Measurements from ENCODE around the gene ITGAD.
A peak's percentile ranks its signal among the peaks of the same experiment; 100 is the strongest.
"Not testable (repeated sequence)": the region's sequence is repeated elsewhere in the genome, so short reads cannot be mapped to it uniquely, and the experiment has no call there.

Gene ITGAD

DNA sequence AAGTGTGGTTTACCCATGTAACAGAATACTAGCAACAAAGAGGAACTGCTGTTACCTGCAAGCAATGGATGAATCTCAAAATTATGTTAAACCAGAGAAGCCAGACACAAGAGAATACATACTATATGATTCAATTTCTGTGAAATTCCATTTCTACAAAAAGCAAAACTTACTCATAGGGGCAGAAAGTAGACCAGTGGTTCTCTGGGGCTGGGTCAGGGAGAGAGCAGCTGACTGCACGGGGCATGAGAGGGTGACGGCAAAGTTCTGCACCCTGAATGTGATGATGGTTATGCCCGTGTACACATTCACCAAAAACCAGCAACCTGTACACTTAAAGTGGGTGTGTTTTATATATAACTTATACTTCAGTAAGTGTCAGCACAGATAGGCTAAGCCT lies 46.4 kb downstream of the ITGAD start:
- Histone ChIP-seq H3K27ac (ENCODE audit: low read depth, low read length) (no peak overlapping the region), H4K20me1 (ENCODE audit: low read depth, low read length) (no peaks in the 10 kb centered on the region), H3K4me2 (ENCODE audit: low read depth, low read length, poor library complexity, severe bottlenecking) (peak overlapping the region; percentile 5), H3K9me2 (replicated peaks; ENCODE audit: insufficient read depth, low read length) (no peaks in the 10 kb centered on the region), H3F3A (ENCODE audit: insufficient read depth) (peaks cover 3% of the 10 kb centered on the region; the same call in 1 of the 2 replicates), H3K36me3 (ENCODE audit: low read length) (no peaks in the 10 kb centered on the region), H3K79me2 (ENCODE audit: insufficient read depth, low read length) (no peaks in the 10 kb centered on the region), H2AFZ (ENCODE audit: low read depth, low read length, severe bottlenecking) (no peak overlapping the region), H3K9ac (ENCODE audit: low read length) (no peak overlapping the region), H3K9me3 (ENCODE audit: insufficient read depth, low read length) (no peaks in the 10 kb centered on the region), H3K27me3 (ENCODE audit: low read length) (no peaks in the 10 kb centered on the region), H3K4me3 (ENCODE audit: insufficient read depth, low read length, poor library complexity, severe bottlenecking) (no peak overlapping the region)
- TF ChIP-seq, protein P1, sequence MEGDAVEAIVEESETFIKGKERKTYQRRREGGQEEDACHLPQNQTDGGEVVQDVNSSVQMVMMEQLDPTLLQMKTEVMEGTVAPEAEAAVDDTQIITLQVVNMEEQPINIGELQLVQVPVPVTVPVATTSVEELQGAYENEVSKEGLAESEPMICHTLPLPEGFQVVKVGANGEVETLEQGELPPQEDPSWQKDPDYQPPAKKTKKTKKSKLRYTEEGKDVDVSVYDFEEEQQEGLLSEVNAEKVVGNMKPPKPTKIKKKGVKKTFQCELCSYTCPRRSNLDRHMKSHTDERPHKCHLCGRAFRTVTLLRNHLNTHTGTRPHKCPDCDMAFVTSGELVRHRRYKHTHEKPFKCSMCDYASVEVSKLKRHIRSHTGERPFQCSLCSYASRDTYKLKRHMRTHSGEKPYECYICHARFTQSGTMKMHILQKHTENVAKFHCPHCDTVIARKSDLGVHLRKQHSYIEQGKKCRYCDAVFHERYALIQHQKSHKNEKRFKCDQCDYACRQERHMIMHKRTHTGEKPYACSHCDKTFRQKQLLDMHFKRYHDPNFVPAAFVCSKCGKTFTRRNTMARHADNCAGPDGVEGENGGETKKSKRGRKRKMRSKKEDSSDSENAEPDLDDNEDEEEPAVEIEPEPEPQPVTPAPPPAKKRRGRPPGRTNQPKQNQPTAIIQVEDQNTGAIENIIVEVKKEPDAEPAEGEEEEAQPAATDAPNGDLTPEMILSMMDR (IDR thresholded peaks at IDR 0.05; ENCODE audit: insufficient read depth, low read length, poor library complexity, severe bottlenecking) = no peak
- no peak for TF ChIP-seq EZH2phosphoT487 (conservative IDR thresholded peaks at IDR 0.05; ENCODE audit: low read length)

DNA sequence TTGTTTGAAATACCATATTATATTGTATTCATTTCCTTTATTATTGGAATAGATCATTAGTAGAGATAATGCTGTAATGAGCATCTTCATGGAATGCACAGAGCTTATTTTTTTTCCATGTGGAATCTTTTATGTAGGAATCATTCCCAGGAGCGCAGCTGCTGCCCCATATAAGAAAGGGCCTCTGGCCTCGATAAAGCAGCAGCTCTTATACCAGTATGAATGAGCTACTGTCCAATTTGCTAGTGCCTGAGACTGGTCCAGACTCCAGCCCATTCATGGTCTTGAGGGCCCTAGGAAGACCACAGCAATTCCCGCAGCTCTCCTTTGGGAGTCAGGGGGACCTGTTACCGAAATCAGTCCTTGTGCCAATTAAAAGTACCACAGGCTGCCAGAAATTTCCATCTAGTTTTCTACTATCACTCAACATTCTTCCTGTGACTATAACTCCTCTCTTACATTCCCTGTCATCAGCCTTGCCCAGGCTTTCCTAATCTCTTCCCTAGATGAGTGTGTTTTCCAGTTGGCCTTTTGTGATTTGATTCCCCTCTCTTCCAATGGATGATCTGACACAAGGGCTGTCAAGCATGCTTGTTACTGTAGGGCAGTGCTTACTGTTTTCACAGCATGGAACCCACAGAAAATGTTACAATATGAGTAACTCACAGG lies 47.5 kb downstream of the ITGAD start:
- H3K4me2 ChIP-seq (ENCODE audit: low read depth, low read length, poor library complexity, severe bottlenecking) = no peak overlapping the region
- no peaks in the 10 kb centered on the region for H4K20me1 ChIP-seq (ENCODE audit: low read depth, low read length)
- no peak overlapping the region for H3K4me3 ChIP-seq (ENCODE audit: insufficient read depth, low read length, poor library complexity, severe bottlenecking)
- no peaks in the 10 kb centered on the region for H3K9me2 ChIP-seq (replicated peaks; ENCODE audit: insufficient read depth, low read length)
- no peak overlapping the region for H3K9ac ChIP-seq (ENCODE audit: low read length)
- no peak overlapping the region for H2AFZ ChIP-seq (ENCODE audit: low read depth, low read length, severe bottlenecking)
- H3K27ac ChIP-seq (ENCODE audit: low read depth, low read length) = no peak overlapping the region
- no peaks in the 10 kb centered on the region for H3K27me3 ChIP-seq (ENCODE audit: low read length)
- no peaks in the 10 kb centered on the region for H3K79me2 ChIP-seq (ENCODE audit: insufficient read depth, low read length)
- no peaks in the 10 kb centered on the region for H3K36me3 ChIP-seq (ENCODE audit: low read length)
- peaks cover 3% of the 10 kb centered on the region; the same call in 1 of the 2 replicates for H3F3A ChIP-seq (ENCODE audit: insufficient read depth)
- H3K9me3 ChIP-seq (ENCODE audit: insufficient read depth, low read length) = no peaks in the 10 kb centered on the region
- no peak for TF ChIP-seq EZH2phosphoT487 (conservative IDR thresholded peaks at IDR 0.05; ENCODE audit: low read length)
- TF ChIP-seq, protein P1 (IDR thresholded peaks at IDR 0.05; ENCODE audit: insufficient read depth, low read length, poor library complexity, severe bottlenecking) = no peak

DNA sequence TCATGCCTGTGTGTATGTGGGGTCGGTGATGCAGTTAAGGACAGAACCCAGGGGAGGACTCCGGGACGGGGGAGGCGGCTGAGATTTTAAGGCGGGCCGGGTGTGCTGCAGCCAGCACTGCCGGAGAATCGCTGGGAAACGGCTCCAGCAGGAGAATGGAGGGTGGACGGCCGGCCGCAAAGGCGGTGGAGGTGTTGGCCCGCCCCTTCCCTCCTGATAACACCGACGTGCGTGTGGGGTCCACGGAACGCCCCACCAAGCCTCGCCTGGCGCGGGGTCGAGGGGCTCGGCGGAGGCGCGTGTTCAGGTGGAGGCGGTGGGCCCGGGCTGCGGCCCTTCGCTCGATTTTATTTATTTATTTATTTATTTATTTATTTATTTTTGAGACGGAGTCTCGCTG lies 48.8 kb downstream of the ITGAD start:
- Histone ChIP-seq H3K27ac (ENCODE audit: low read depth, low read length) (no peak overlapping the region), H3K9me3 (ENCODE audit: insufficient read depth, low read length) (no peaks in the 10 kb centered on the region), H3K9ac (ENCODE audit: low read length) (no peak overlapping the region), H3K79me2 (ENCODE audit: insufficient read depth, low read length) (no peaks in the 10 kb centered on the region), H3K27me3 (ENCODE audit: low read length) (no peaks in the 10 kb centered on the region), H3K36me3 (ENCODE audit: low read length) (no peaks in the 10 kb centered on the region), H3K4me3 (ENCODE audit: insufficient read depth, low read length, poor library complexity, severe bottlenecking) (no peak overlapping the region), H3F3A (ENCODE audit: insufficient read depth) (peaks cover 3% of the 10 kb centered on the region; the same call in 1 of the 2 replicates), H3K9me2 (replicated peaks; ENCODE audit: insufficient read depth, low read length) (no peaks in the 10 kb centered on the region), H3K4me2 (ENCODE audit: low read depth, low read length, poor library complexity, severe bottlenecking) (no peak overlapping the region), H2AFZ (ENCODE audit: low read depth, low read length, severe bottlenecking) (no peak overlapping the region), H4K20me1 (ENCODE audit: low read depth, low read length) (no peaks in the 10 kb centered on the region)
- no peak for TF ChIP-seq EZH2phosphoT487 (conservative IDR thresholded peaks at IDR 0.05; ENCODE audit: low read length)
- TF ChIP-seq, protein P1 (IDR thresholded peaks at IDR 0.05; ENCODE audit: insufficient read depth, low read length, poor library complexity, severe bottlenecking) = no peak

DNA sequence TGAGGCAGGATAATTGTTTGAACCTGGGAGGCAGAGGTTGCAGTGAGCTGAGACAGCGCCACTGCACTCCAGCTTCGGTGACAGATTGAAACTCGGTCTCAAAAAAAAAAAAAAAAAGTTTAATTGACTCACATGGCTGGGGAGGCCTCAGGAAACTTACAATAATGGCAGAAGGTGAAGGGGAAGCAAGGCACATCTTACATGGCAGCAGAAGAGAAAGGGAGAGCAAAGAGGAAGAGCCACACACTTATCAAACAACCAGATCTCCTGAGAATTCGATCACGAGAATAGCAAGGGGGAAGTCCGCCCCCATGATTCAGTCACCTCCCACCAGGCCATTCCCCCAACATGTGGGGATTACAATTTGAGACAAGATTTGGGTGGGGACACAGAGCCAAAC lies 52.8 kb downstream of the ITGAD start:
- not testable (repeated sequence) for H3K9me2 ChIP-seq (replicated peaks; ENCODE audit: insufficient read depth, low read length); H3F3A ChIP-seq (ENCODE audit: insufficient read depth); H3K4me3 ChIP-seq (ENCODE audit: insufficient read depth, low read length, poor library complexity, severe bottlenecking); H3K27me3 ChIP-seq (ENCODE audit: low read length); H4K20me1 ChIP-seq (ENCODE audit: low read depth, low read length); H3K36me3 ChIP-seq (ENCODE audit: low read length); H2AFZ ChIP-seq (ENCODE audit: low read depth, low read length, severe bottlenecking); H3K9me3 ChIP-seq (ENCODE audit: insufficient read depth, low read length); H3K27ac ChIP-seq (ENCODE audit: low read depth, low read length); H3K79me2 ChIP-seq (ENCODE audit: insufficient read depth, low read length); H3K4me2 ChIP-seq (ENCODE audit: low read depth, low read length, poor library complexity, severe bottlenecking); H3K9ac ChIP-seq (ENCODE audit: low read length)
